ENCODE results near the gene TAF11L13.
"Not testable (repeated sequence)": the region's sequence is repeated elsewhere in the genome, so short reads cannot be mapped to it uniquely, and the experiment has no call there.

The TAF11L13 gene

GRCh38 chr5:17631788-17632187 is at the start of gene TAF11L13:
Gene TAF11L13 (plus strand): TSS chr5:17632088.
- DNase-seq, result not testable (repeated sequence)

DNA sequence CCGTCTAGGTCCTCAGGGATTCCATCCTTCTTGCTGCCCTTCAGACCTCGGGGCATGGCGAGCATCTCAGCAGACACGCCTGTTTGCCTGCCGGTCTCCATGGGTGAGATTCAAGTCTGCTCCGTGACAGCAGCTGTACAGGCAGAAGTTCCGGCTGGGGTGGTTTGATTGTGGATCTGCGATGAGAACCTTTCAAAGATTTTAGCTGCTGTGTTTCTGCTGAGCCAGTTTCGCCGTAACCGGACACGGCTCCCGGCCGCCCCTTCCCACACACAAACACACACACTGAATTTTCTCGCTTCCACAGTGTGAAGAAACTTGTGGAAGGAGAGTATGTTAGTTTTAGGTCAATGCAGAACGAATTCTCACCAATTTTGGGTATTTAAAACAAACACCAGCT is 46.2 kb upstream of the TAF11L13 start, which contains the start of gene TAF11L7:
TAF11L7 (minus strand) TSS at position 101 of the 400 bp plus-strand sequence.
- DNase-seq, result not testable (repeated sequence)

- not testable (repeated sequence) for DNase-seq
Observed at GRCh38 chr5:17590860-17591259, 41.0 kb upstream of the TAF11L13 start, which contains the start of gene TAF11L8. Gene TAF11L8 (minus strand): TSS chr5:17590960.

- DNase-seq, result not testable (repeated sequence)
Observed at GRCh38 chr5:17594255-17594654, 37.6 kb upstream of the TAF11L13 start, which contains the start of gene TAF11L9. Gene TAF11L9 (minus strand): TSS chr5:17594394.

DNA sequence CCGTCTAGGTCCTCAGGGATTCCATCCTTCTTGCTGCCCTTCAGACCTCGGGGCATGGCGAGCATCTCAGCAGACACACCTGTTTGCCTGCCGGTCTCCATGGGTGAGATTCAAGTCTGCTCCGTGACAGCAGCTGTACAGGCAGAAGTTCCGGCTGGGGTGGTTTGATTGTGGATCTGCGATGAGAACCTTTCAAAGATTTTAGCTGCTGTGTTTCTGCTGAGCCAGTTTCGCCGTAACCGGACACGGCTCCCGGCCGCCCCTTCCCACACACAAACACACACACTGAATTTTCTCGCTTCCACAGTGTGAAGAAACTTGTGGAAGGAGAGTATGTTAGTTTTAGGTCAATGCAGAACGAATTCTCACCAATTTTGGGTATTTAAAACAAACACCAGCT is 34.2 kb upstream of the TAF11L13 start, which contains the start of gene TAF11L10:
TAF11L10 (minus strand) TSS at position 101 of the 400 bp plus-strand sequence.
- DNase-seq, result not testable (repeated sequence)

DNA sequence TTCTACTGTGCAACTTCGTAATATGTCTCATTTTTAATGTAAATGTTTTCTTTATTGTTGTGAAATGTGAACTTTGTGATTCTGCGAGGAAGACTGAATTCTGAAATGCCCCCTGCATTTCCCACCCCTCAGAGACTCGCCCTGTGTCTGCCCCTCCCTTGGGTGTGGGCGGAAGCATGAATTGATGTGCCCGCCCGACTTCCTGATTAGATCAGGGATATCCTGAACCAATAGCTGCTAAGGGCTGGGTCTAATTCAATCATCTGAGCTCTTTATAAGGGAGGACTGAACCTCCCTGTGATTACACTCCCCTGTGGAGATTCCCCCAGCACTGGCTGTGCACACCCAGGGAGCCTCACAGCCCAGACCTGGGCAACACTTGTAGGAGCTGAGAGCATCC is 28.0 kb upstream of the TAF11L13 start, which contains the start of gene TAF11L11:
TAF11L11 (plus strand) TSS at position 304 of the 400 bp plus-strand sequence.
- DNase-seq, result not testable (repeated sequence)

GRCh38 chr5:17604951-17605350 is 26.9 kb upstream of the TAF11L13 start:
- DNase-seq, result no peak

GRCh38 chr5:17607461-17607860 is 24.4 kb upstream of the TAF11L13 start:
- DNase-seq, result not testable (repeated sequence)

- not testable (repeated sequence) for DNase-seq
Observed at GRCh38 chr5:17610092-17610491, 21.8 kb upstream of the TAF11L13 start, which contains the start of gene TAF11L12. Gene TAF11L12 (plus strand): TSS chr5:17610392.

GRCh38 chr5:17614872-17615605 is 16.8 kb upstream of the TAF11L13 start:
- DNase-seq, result no peak

GRCh38 chr5:17619354-17619753 is 12.5 kb upstream of the TAF11L13 start:
- no peak for DNase-seq

GRCh38 chr5:17620627-17621026 is 11.3 kb upstream of the TAF11L13 start:
- no peak for DNase-seq

DNA sequence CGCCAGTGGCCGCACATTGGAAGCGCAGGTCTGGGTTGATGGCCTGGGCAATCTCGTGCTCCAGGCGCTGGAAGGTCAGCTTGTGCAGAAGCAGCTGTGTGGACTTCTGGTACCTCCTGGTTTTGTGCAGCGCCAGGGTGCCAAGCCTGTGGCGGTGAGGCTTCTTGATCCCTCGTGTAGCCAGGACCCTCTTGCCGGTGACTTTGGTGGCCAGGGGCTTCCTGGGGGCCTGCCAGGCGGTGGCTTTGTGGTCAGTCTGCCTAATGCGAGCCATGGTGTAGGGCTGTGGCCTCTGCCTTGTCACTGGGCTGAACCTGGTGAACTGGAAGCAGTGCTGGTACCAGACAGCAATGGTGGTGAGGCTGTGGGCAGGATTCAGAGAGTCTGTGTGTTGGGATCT is 6.2 kb upstream of the TAF11L13 start:
- DNase-seq, result no peak

- no peak for DNase-seq
Observed at GRCh38 chr5:17634160-17634559, 2.3 kb downstream of the TAF11L13 start, which contains the start of gene TAF11L14. Gene TAF11L14 (plus strand): TSS chr5:17634460.

DNA sequence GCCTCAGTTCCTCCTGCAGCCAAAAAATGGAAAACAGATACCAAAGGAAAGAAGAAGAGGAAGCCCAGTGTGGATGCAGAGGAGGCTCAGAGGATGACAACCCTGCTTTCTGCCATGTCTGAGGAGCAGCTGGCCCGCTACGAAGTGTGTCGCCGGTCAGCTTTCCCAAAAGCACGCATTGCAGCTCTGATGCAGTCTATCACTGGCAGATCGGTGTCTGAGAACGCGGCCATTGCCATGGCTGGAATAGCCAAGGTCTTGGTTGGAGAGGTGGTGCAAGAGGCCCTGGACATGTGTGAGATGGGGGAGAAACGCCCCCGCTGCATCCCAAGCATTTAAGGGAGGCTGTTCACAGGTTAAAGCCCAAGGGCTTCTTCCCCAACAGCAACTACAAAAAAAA is 17.3 kb downstream of the TAF11L13 start:
- not testable (repeated sequence) for DNase-seq

- DNase-seq, result not testable (repeated sequence)
Observed at GRCh38 chr5:17655201-17655759, 23.4 kb downstream of the TAF11L13 start.

DNA sequence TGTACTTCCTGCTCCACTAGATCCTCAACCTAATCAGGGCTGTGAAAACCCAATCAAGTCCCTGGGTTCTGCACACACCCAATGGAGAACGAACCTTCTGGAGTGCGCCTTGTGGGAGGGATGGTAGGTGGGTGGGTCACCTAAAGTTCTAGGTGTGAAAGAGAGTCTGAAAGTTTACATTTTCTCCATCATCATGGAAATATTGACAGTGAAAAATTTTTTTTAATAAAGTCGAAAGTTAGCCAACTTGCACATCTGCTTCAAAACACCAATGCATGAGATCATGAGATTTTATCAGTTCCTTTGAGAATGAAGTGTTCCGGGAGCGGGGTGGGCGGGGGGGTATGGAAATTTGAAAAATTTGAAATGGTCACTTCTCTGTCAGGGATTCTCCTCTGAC is 24.0 kb downstream of the TAF11L13 start:
- no peak for DNase-seq

GRCh38 chr5:17663182-17663581 is 31.3 kb downstream of the TAF11L13 start:
- no peak for DNase-seq

DNA sequence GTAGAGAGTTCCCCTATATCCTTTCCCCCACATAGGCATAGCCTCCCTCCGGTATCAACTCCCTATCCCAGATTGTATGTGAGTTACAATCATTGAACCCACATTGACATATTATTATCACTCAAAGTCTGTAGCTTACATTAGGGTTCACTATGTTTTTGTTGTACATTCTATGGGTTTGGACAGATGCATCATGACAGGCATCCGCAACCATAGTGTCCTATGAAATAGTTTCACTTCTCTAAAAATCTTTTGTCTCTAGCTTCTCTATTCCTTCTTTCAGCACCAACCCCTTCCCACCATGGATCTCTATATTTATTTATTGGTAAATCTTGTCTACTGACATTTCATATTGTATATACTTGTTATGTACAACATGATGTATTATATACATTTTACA is 33.9 kb downstream of the TAF11L13 start:
- DNase-seq, result no peak

- no peak for DNase-seq
Observed at GRCh38 chr5:17666726-17667235, 34.9 kb downstream of the TAF11L13 start.

DNA sequence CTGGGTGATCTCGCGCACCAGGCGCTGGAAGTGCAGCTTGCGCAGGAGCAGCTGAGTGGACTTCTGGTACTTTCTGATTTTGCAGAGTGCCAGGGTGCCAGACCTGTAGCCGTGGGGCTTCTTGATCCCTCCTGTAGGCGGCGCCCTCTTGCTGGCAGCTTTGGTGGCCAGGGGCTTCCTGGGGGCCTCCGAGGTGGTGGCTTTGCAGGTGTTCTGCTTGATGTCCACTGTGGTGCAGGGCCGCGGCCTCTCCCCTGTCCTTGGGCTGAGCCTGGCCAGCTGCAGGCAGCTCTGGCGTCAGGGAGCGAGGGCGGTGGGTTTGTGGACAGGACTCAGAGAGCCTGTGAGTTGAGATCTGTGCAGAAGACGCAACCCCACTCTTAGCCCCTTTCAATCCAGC is 38.5 kb downstream of the TAF11L13 start:
- no peak for DNase-seq

DNA sequence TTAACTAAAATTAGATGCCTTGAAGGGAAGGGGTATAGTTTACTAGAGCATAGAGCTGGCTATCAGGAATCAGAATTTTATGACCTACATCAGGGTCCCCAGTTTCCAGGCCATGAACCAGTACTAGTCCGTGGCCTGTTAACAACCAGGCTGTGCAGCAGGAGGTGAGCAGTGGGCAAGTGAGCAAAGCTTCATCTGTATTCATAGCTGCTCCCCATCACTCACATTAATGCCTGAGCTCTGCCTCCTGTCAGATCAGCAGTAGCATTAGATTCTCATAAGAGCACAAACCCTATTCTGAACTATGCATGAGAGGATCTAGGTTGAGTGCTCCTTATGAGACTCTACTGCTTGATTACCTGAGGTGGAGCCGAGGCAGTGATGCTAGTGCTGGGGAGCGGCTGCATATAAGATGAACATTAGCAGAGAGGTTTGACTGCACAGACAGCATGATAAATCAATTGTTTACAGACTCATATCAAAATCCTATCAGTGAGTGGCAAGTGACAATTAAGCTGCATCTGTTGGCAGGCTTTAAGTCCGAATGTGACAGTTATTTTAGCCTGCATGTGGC is 47.0 kb downstream of the TAF11L13 start:
- DNase-seq, result no peak

- no peak for DNase-seq
Observed at GRCh38 chr5:17679597-17680203, 47.8 kb downstream of the TAF11L13 start.

Measured in SIG-M5 (cell line).